C4-2B (cell line): ENCODE data around the gene CEP128.

Experiments used
- CTCF ChIP-seq: fragments of 450-650 bp; conservative IDR thresholded peaks from 2 replicates; pipeline ENCODE4 v1.5.1; 2017; ENCODE audit warnings: mild to moderate bottlenecking
- ZFX ChIP-seq: fragments of 450-650 bp; IDR thresholded peaks from 2 replicates; pipeline ENCODE4 v1.6.1; 2017

GRCh38 chr14:80624581-80624980 lies 317.0 kb downstream of the CEP128 start:
- no peak for TF ChIP-seq CTCF
- TF ChIP-seq ZFX = no peak
